ENCODE measurements around the gene ATP6V1E1. TPM values are rescaled to one million over a fixed set of nuclear protein-coding genes. Genes with fewer than 3 reads are reported as not detected.

Gene ATP6V1E1
- total and polyA plus RNA-seq, 7 donors = 122 to 263 (median 158) TPM

Other genes with a start within 250 kb of the ATP6V1E1 start
- gene SLC25A18, start 65.3 kb downstream of the ATP6V1E1 start, total RNA-seq = 10 to 100 TPM in 1 of 4 donors, 1 to 10 TPM in 1, under 1 TPM in 2; 0.56 to 10.4 (median 5.0) TPM
- gene SLC25A18, start 65.3 kb downstream of the ATP6V1E1 start, polyA plus RNA-seq = 1 to 10 TPM; 5.5 to 6.9 (median 5.7) TPM
- 100 to 1,000 TPM; 123 to 201 (median 130) TPM for gene BCL2L13, start 10.0 kb upstream of the ATP6V1E1 start, total RNA-seq
- gene BCL2L13, start 10.0 kb upstream of the ATP6V1E1 start, polyA plus RNA-seq = 100 to 1,000 TPM in 1 of 3 donors, 10 to 100 TPM in 2; 67.0 to 165 (median 89.0) TPM
- 10 to 100 TPM in 2 of 4 donors, 1 to 10 TPM in 2; 5.6 to 19.4 (median 8.3) TPM for gene BID, start 145.7 kb upstream of the ATP6V1E1 start, total RNA-seq
- 10 to 100 TPM in 1 of 3 donors, 1 to 10 TPM in 2; 7.8 to 27.4 (median 9.9) TPM for gene BID, start 145.7 kb upstream of the ATP6V1E1 start, polyA plus RNA-seq

Measured in psoas muscle (tissue), 7 donors.